KOPT-K1 (cell line): ENCODE results near the gene KIRREL1.

Experiments used
- H3K27ac ChIP-seq: fragments of 200-600 bp; sonication (generic); 2 replicates; pipeline ENCODE4 v1.5.1; 2016; ENCODE audit warnings: antibody characterized with exemption, mild to moderate bottlenecking, low read depth, low read length; ENCODE audit not compliant: poor library complexity, severe bottlenecking
- H3K36me3 ChIP-seq: fragments of 200-600 bp; sonication (generic); 2 replicates; pipeline ENCODE4 v1.5.1; 2017; ENCODE audit warnings: antibody characterized with exemption, mild to moderate bottlenecking, low read length, moderate library complexity; ENCODE audit not compliant: insufficient read depth
- H3K9me3 ChIP-seq: fragments of 200-600 bp; sonication (generic); 2 replicates; pipeline ENCODE4 v1.5.1; 2017; ENCODE audit warnings: antibody characterized with exemption, low read length, mild to moderate bottlenecking; ENCODE audit not compliant: insufficient read depth, poor library complexity, severe bottlenecking

Gene KIRREL1

DNA sequence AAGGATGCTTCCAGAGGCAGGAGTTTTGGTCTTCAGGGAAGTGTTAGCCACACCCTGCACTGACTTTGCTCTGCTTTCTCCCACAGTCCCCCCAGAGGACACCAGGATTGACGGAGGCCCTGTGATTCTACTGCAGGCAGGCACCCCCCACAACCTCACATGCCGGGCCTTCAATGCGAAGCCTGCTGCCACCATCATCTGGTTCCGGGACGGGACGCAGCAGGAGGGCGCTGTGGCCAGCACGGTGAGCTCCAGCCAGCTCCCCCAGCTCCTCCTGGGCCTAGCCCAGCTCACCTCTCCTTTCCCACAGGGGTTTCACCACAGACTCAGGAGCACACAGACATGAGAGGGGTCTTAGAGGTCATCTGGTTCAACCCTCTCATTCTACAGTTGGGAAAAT, 90.9 kb downstream of the KIRREL1 start:
- Histone ChIP-seq H3K27ac (no peak overlapping the region), H3K36me3 (peaks cover 55% of the 10 kb centered on the region)

DNA sequence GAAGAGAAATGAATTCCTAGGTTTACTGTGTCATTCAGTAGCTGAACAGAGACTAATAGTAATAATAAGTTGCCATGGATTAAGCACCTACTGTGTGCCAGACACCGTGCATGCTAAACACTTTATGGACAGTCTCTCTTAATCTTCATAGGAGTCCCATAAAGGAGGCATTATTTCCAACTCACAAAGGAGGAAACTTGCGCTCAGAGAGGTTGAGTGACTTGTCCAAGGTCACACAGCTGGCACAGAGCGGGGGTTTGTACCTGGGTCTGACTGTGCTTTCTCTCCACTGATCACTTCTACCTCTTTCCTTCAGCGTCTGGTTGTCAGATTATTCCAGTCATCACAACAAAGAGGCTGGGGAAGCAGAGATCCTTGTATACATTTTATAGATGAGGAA, 91.3 kb downstream of the KIRREL1 start:
- Histone ChIP-seq H3K27ac (no peak overlapping the region), H3K9me3 (no peaks in the 10 kb centered on the region), H3K36me3 (peaks cover 59% of the 10 kb centered on the region)

More for the DNA sequence above, 90.9 kb downstream of the KIRREL1 start:
- H3K9me3 ChIP-seq: no peaks in the 10 kb centered on the region

- Histone ChIP-seq H3K36me3 (peaks cover 68% of the 10 kb centered on the region), H3K27ac (no peak overlapping the region), H3K9me3 (no peaks in the 10 kb centered on the region)
These were observed 94.0 kb downstream of the KIRREL1 start for GRCh38 chr1:158087320-158087927.

DNA sequence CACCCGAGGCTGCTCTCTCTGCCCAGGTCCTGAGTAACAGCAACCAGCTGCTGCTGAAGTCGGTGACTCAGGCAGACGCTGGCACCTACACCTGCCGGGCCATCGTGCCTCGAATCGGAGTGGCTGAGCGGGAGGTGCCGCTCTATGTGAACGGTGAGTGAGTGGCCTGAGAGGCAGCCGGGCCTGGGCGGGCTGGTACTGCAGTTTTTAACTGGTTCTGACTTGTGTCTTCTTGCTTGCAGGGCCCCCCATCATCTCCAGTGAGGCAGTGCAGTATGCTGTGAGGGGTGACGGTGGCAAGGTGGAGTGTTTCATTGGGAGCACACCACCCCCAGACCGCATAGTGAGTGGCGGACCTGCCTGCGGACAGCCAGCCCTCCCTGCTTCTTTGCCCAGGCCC, 96.0 kb downstream of the KIRREL1 start:
- Histone ChIP-seq H3K27ac (no peak overlapping the region), H3K9me3 (no peaks in the 10 kb centered on the region), H3K36me3 (peaks cover 80% of the 10 kb centered on the region)

- H3K27ac ChIP-seq: no peak overlapping the region
- H3K36me3 ChIP-seq: peaks cover 74% of the 10 kb centered on the region
- H3K9me3 ChIP-seq: no peaks in the 10 kb centered on the region
These were observed 96.6 kb downstream of the KIRREL1 start for GRCh38 chr1:158089925-158090637.

- no peaks in the 10 kb centered on the region for H3K9me3 ChIP-seq
- no peak overlapping the region for H3K27ac ChIP-seq
- peaks cover 49% of the 10 kb centered on the region for H3K36me3 ChIP-seq
These were observed 99.9 kb downstream of the KIRREL1 start for GRCh38 chr1:158093376-158093775.

DNA sequence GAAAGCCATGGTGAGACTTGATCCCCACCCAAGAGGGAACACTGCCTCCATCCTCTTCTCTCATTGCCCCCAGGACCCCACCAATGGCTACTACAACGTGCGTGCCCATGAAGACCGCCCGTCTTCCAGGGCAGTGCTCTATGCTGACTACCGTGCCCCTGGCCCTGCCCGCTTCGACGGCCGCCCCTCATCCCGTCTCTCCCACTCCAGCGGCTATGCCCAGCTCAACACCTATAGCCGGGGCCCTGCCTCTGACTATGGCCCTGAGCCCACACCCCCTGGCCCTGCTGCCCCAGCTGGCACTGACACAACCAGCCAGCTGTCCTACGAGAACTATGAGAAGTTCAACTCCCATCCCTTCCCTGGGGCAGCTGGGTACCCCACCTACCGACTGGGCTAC, 101.1 kb downstream of the KIRREL1 start:
- Histone ChIP-seq H3K9me3 (no peaks in the 10 kb centered on the region), H3K36me3 (peaks cover 39% of the 10 kb centered on the region), H3K27ac (no peak overlapping the region)

DNA sequence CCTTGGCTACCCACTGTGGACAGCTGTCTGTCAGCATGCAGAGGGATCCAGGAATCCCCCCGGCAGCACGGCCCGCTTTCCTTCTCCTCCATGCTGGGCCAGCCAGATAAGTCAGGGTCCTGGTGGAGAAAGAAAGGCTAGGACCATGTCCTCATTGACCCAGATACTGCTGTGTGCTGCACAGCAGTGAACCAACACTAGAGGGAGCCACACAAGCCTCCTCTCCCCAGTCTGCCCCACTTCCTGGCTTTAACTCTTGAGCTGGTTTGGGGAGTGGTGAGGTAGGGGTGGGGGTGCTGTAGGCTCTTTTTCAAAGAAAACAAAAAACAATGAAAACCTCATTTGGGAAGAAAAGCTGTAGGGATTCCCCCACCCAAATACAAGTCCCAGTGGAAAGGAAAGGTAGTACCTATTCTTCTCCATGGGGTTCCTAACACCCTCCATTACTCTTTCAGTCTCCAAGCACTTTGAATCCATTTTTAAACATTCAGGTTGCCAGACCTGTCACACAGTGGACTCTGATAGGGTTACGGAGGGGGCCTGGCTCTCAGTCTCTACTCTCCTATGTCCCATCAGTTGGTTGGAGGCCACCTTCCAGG, 102.4 kb downstream of the KIRREL1 start:
- Histone ChIP-seq H3K36me3 (peaks cover 28% of the 10 kb centered on the region), H3K9me3 (no peaks in the 10 kb centered on the region), H3K27ac (no peak overlapping the region)

- no peak overlapping the region for H3K27ac ChIP-seq
These were observed 104.8 kb downstream of the KIRREL1 start for GRCh38 chr1:158098256-158098655.

DNA sequence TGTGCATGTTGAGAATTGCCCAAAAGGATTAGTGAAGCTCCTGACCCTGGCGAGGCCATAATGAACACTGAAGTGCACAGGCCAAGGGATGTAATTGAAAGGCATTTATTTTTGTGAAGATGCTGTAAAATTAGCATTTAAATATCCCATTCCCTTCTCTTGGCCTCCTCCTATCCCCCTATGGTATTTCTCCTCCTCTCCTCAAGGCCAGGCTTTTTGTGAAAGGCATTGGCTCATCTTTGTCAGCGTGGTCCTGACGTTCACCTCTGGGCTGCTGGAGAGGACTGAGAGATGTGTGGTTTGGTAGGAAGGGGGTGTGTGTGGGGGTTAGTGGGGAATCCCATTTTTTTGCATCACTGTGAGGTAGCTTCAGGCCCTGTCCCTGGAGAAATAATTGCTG, 105.7 kb downstream of the KIRREL1 start:
- H3K27ac ChIP-seq: no peak overlapping the region
- H3K9me3 ChIP-seq: no peaks in the 10 kb centered on the region
- H3K36me3 ChIP-seq: peaks cover under 1% of the 10 kb centered on the region; the same call in 1 of the 2 replicates

More at GRCh38 chr1:158098256-158098655, 104.8 kb downstream of the KIRREL1 start:
- Histone ChIP-seq H3K36me3 (peaks cover 10% of the 10 kb centered on the region), H3K9me3 (no peaks in the 10 kb centered on the region)

- H3K36me3 ChIP-seq: no peaks in the 10 kb centered on the region
- no peaks in the 10 kb centered on the region for H3K9me3 ChIP-seq
- no peak overlapping the region for H3K27ac ChIP-seq
These were observed 107.1 kb downstream of the KIRREL1 start for GRCh38 chr1:158100498-158100897.

- Histone ChIP-seq H3K27ac (no peak overlapping the region), H3K36me3 (no peaks in the 10 kb centered on the region), H3K9me3 (no peaks in the 10 kb centered on the region)
These were observed 108.0 kb downstream of the KIRREL1 start for GRCh38 chr1:158101455-158101854.

GRCh38 chr1:158101927-158102326, 108.5 kb downstream of the KIRREL1 start:
- Histone ChIP-seq H3K36me3 (no peaks in the 10 kb centered on the region), H3K9me3 (no peaks in the 10 kb centered on the region), H3K27ac (no peak overlapping the region)

- Histone ChIP-seq H3K36me3 (no peaks in the 10 kb centered on the region), H3K9me3 (no peaks in the 10 kb centered on the region), H3K27ac (no peak overlapping the region)
These were observed 109.6 kb downstream of the KIRREL1 start for GRCh38 chr1:158102881-158103674.
